ENCODE data around the gene FASTKD3. TPM values are rescaled to one million over a fixed set of nuclear protein-coding genes. Genes with fewer than 3 reads are reported as not detected.

The FASTKD3 gene
- polyA plus RNA-seq, 1 donor from 2014 or later = 27.8 TPM

DNA sequence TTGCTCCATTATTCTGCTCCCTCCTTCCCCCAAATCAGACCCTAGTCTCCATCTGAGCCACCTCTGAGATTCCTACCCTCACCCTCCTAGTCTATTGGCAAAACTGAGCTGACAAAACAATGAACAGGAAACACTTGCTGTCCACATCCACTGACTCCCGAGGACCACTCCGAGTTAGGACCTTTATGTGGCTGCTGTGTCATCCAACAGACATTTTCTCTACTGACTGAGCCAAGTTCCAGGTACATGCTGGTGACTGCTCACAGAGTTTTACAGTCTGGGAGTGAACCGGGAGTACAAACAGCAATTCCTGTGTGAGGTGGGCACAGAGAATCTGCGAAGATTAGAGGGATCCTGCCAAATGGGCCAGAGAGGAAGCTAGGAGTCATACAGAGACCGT is 57.1 kb downstream of the FASTKD3 start:
- H3K36me3 ChIP-seq (ENCODE audit: insufficient read depth, low read length) = no peaks in the 10 kb centered on the region
- H3K4me2 ChIP-seq (ENCODE audit: low read length) = no peak overlapping the region
- TF ChIP-seq EP300 (conservative IDR thresholded peaks at IDR 0.05; ENCODE audit: poor library complexity, severe bottlenecking) = no peak
- no peak for TF ChIP-seq MXI1 (conservative IDR thresholded peaks at IDR 0.05; ENCODE audit: poor library complexity, severe bottlenecking)
- TF ChIP-seq RAD21 (conservative IDR thresholded peaks at IDR 0.05) = no peak
- no peak for TF ChIP-seq REST (IDR thresholded peaks at IDR 0.05; ENCODE audit: borderline replicate concordance)
- TF ChIP-seq EZH2 (IDR thresholded peaks at IDR 0.05; ENCODE audit: borderline replicate concordance, insufficient read depth, low read length, poor library complexity, severe bottlenecking) = no peak
- no peak for TF ChIP-seq TAF1 (IDR thresholded peaks at IDR 0.05; ENCODE audit: low read depth)
- TF ChIP-seq SMC3 (conservative IDR thresholded peaks at IDR 0.05; ENCODE audit: poor library complexity) = no peak
- TF ChIP-seq CTCF (IDR thresholded peaks at IDR 0.05; ENCODE audit: poor library complexity, severe bottlenecking) = no peak
- TF ChIP-seq POLR2AphosphoS5 (IDR thresholded peaks at IDR 0.05) = no peak
- no peaks in the 10 kb centered on the region for H3F3A ChIP-seq (ENCODE audit: insufficient read depth, low read length, poor library complexity, severe bottlenecking)
- H3K27me3 ChIP-seq (ENCODE audit: insufficient read depth, low read depth, low read length) = no peaks in the 10 kb centered on the region
- no peaks in the 10 kb centered on the region for H3K9me3 ChIP-seq (ENCODE audit: low read length)
- H4K20me1 ChIP-seq (ENCODE audit: insufficient read depth) = no peaks in the 10 kb centered on the region
- H3K9me2 ChIP-seq (ENCODE audit: insufficient read depth, low read length) = no peaks in the 10 kb centered on the region
- H3K9ac ChIP-seq (ENCODE audit: low read length) = no peak overlapping the region
- no peak overlapping the region for H2AFZ ChIP-seq (ENCODE audit: low read depth, low read length)
- H3K4me3 ChIP-seq (ENCODE audit: low read length) = no peak overlapping the region
- H3K79me2 ChIP-seq (replicated peaks; ENCODE audit: insufficient read depth, low read length) = no peaks in the 10 kb centered on the region
- no peak overlapping the region for H3K27ac ChIP-seq (ENCODE audit: low read length)

Other genes starting within 250 kb of the FASTKD3 start
- gene CFAP90, start 17.9 kb downstream of the FASTKD3 start, polyA plus RNA-seq = 0.45 and 2.1 TPM in 2 replicates
- gene MTRR, start 117 bp upstream of the FASTKD3 start, polyA plus RNA-seq = 34.1 and 36.1 TPM in 2 replicates